GM12874 (cell line): ENCODE measurements around the gene LGI4.
A peak's percentile ranks its signal among the peaks of the same experiment; 100 is the strongest.

Source experiments
- CTCF ChIP-seq: IDR thresholded peaks from 2 replicates; pipeline ENCODE4 v1.5.1; 2011; ENCODE audit warnings: low read depth, mild to moderate bottlenecking, control low read depth, low read length, moderate library complexity; ENCODE audit not compliant: insufficient read depth

LGI4 gene

GRCh38 chr19:35159606-35160005 lies 24.7 kb upstream of the LGI4 start:
- TF ChIP-seq CTCF = no peak

GRCh38 chr19:35157431-35157830 lies 22.6 kb upstream of the LGI4 start:
- TF ChIP-seq CTCF = no peak

GRCh38 chr19:35156673-35157014 lies 21.8 kb upstream of the LGI4 start:
- TF ChIP-seq CTCF = no peak

GRCh38 chr19:35155981-35156672 lies 21.3 kb upstream of the LGI4 start:
- TF ChIP-seq CTCF = no peak

GRCh38 chr19:35155441-35155840 lies 20.6 kb upstream of the LGI4 start:
- TF ChIP-seq CTCF = no peak

GRCh38 chr19:35154525-35155406 lies 19.9 kb upstream of the LGI4 start, which contains the start of gene FXYD5:
FXYD5 (plus strand) TSS chr19:35154735; CDS start chr19:35155551, 816 bp downstream.
- no peak for TF ChIP-seq CTCF

- peak; percentile 84 for TF ChIP-seq CTCF
Measured at GRCh38 chr19:35153701-35154524, 19.1 kb upstream of the LGI4 start.
